GM12865 (cell line): ENCODE results near the gene METTL27.
A peak's percentile ranks its signal among the peaks of the same experiment; 100 is the strongest.

Experiments used
- DNase-seq: peaks from one replicate; pipeline ENCODE4 v3.0.0; 2010; ENCODE audit warnings: low read depth
- H3K4me3 ChIP-seq: 2 replicates; pipeline ENCODE4 v1.5.1; 2011; ENCODE audit warnings: mild to moderate bottlenecking, low read depth, low read length, control low read depth
- CTCF ChIP-seq: IDR thresholded peaks from 2 replicates; pipeline ENCODE4 v1.5.1; 2011; ENCODE audit warnings: low read length, control low read depth, low read depth, inconsistent platforms; ENCODE audit not compliant: insufficient read depth; ENCODE audit errors: missing control alignments

Gene METTL27

GRCh38 chr7:73865738-73866445 lies 23.6 kb upstream of the METTL27 start:
- no peak overlapping the region for H3K4me3 ChIP-seq
- TF ChIP-seq CTCF, result peak; percentile 52
- peak; percentile 35 for DNase-seq

- DNase-seq, result no peak
- no peak overlapping the region for H3K4me3 ChIP-seq
- no peak for TF ChIP-seq CTCF
These were observed 22.8 kb upstream of the METTL27 start for GRCh38 chr7:73864981-73865711.

- TF ChIP-seq CTCF, result no peak
- no peak for DNase-seq
These were observed 19.0 kb upstream of the METTL27 start for GRCh38 chr7:73861305-73861704.

GRCh38 chr7:73860859-73861258 lies 18.5 kb upstream of the METTL27 start, which contains the start of gene TMEM270:
Gene TMEM270, plus strand, starts transcription at chr7:73861159. Its CDS starts 36 bp downstream, at chr7:73861195.
- no peak for TF ChIP-seq CTCF
- no peak within 1 kb of the TSS for H3K4me3 ChIP-seq
- no peak for DNase-seq

More at GRCh38 chr7:73861305-73861704, 19.0 kb upstream of the METTL27 start:
- H3K4me3 ChIP-seq, result no peak overlapping the region

GRCh38 chr7:73858807-73859206 lies 16.5 kb upstream of the METTL27 start:
- TF ChIP-seq CTCF, result no peak
- no peak overlapping the region for H3K4me3 ChIP-seq
- DNase-seq, result no peak

GRCh38 chr7:73856941-73857340 lies 14.6 kb upstream of the METTL27 start:
- H3K4me3 ChIP-seq, result no peak overlapping the region
- no peak for DNase-seq
- no peak for TF ChIP-seq CTCF
